HepG2 (cell line): Measurements from ENCODE around the gene NOXA1. TPM values are rescaled to one million over a fixed set of nuclear protein-coding genes. Genes with fewer than 3 reads are reported as not detected.
A peak's percentile ranks its signal among the peaks of the same experiment; 100 is the strongest.

Experiments
- ASH2L ChIP-seq: fragments of 300-600, 200-600 bp; sonication (generic); IDR thresholded peaks from 2 replicates; pipeline ENCODE4 v1.7.0; 2017; ENCODE audit warnings: low read depth, mild to moderate bottlenecking, moderate library complexity, mixed read lengths, low read length; ENCODE audit not compliant: insufficient read length
- ATF3 ChIP-seq: sonication (generic); formaldehyde crosslinking; IDR thresholded peaks from 2 replicates; pipeline ENCODE4 v1.4.0; 2020; ENCODE audit warnings: missing genetic modification reagents
- BRCA1 ChIP-seq: sonication (generic); formaldehyde crosslinking; IDR thresholded peaks from 2 replicates; pipeline ENCODE4 v1.4.0; 2020; ENCODE audit warnings: missing genetic modification reagents
- IRX3 ChIP-seq: sonication (generic); formaldehyde crosslinking; IDR thresholded peaks from 2 replicates; pipeline ENCODE4 v1.8.1; 2023; ENCODE audit warnings: mild to moderate bottlenecking, low read depth, missing genetic modification reagents, borderline replicate concordance
- MBNL3 ChIP-seq: fragments of 250-450 bp; sonication (Bioruptor Pico); conservative IDR thresholded peaks from 2 replicates; pipeline ENCODE4 v1.8.0; 2022; ENCODE audit warnings: mild to moderate bottlenecking, inconsistent platforms
- NFIB ChIP-seq: sonication (generic); formaldehyde crosslinking; IDR thresholded peaks from 2 replicates; pipeline ENCODE4 v1.9.0; 2021; ENCODE audit warnings: missing genetic modification reagents, mild to moderate bottlenecking, borderline replicate concordance
- NR2F6 ChIP-seq, 2 experiments: IDR thresholded peaks; 2 replicates each; pipeline ENCODE4 v1.6.1; 2016; ENCODE audit warnings: antibody characterized with exemption in 1 of 2, mild to moderate bottlenecking in 1 of 2
- PHF20 ChIP-seq: sonication (generic); formaldehyde crosslinking; IDR thresholded peaks from 2 replicates; pipeline ENCODE4 v1.5.0; 2020; ENCODE audit warnings: mild to moderate bottlenecking, missing genetic modification reagents
- POLR2AphosphoS5 ChIP-seq: IDR thresholded peaks from 2 replicates; pipeline ENCODE4 v1.6.1; 2012; ENCODE audit warnings: low read depth, low read length
- REST ChIP-seq, 2 experiments: IDR thresholded peaks; 2 replicates each; pipeline ENCODE4 v1.6.1; 2011 to 2012; ENCODE audit warnings: low read length in 2 of 2, borderline replicate concordance in 1 of 2, low read depth in 1 of 2, mild to moderate bottlenecking in 1 of 2, moderate library complexity in 1 of 2
- SYNCRIP ChIP-seq: fragments of 200-400 bp; formaldehyde crosslinking; IDR thresholded peaks from 2 replicates; pipeline ENCODE4 v1.6.1; 2018; ENCODE audit warnings: mild to moderate bottlenecking, low read depth, low read length; ENCODE audit not compliant: insufficient read depth
- ZBTB10 ChIP-seq: sonication (generic); formaldehyde crosslinking; IDR thresholded peaks from 2 replicates; pipeline ENCODE4 v1.4.0; 2020; ENCODE audit warnings: missing genetic modification reagents, borderline replicate concordance
- ZBTB37 ChIP-seq: sonication (generic); formaldehyde crosslinking; IDR thresholded peaks from 2 replicates; pipeline ENCODE4 v1.4.0; 2020; ENCODE audit warnings: mild to moderate bottlenecking, missing genetic modification reagents
- ZNF331 ChIP-seq: sonication (generic); formaldehyde crosslinking; IDR thresholded peaks from 2 replicates; pipeline ENCODE4 v1.4.0; 2020; ENCODE audit warnings: missing genetic modification reagents
- ZNF431 ChIP-seq: sonication (generic); formaldehyde crosslinking; IDR thresholded peaks from 2 replicates; pipeline ENCODE4 v1.9.0; 2022; ENCODE audit warnings: missing genetic modification reagents, low read depth, mild to moderate bottlenecking, borderline replicate concordance
- ZNF772 ChIP-seq: sonication (generic); formaldehyde crosslinking; IDR thresholded peaks from 2 replicates; pipeline ENCODE4 v1.5.0; 2020; ENCODE audit warnings: mild to moderate bottlenecking, missing genetic modification reagents
- ZNF788 ChIP-seq: sonication (generic); formaldehyde crosslinking; IDR thresholded peaks from 2 replicates; pipeline ENCODE4 v1.5.0; 2020; ENCODE audit warnings: mild to moderate bottlenecking, missing genetic modification reagents, borderline replicate concordance
- ZNF800 ChIP-seq: sonication (generic); formaldehyde crosslinking; IDR thresholded peaks from 2 replicates; pipeline ENCODE4 v1.4.0; 2020; ENCODE audit warnings: missing genetic modification reagents
- polyA plus RNA-seq, 8 experiments: library from polyadenylated mRNA; depleted of rRNA in 3 of 8; stranded (reverse) in 7 of 8; unstranded in 1 of 8; fragments of >200 nt; fragmentation: Illumina TruSeq in 4 of 8; extraction: Trizol in 4 of 8; gene quantifications; 2 replicates each; pipeline versions ENCODE4 v1.2.1 to v1.2.3, GENCODE V29; 2011 to 2016; ENCODE audit warnings: low read depth in 4 of 8, missing spikeins in 1 of 8, mixed read lengths in 1 of 8; ENCODE audit not compliant: insufficient read depth in 1 of 8
- total RNA-seq, 5 experiments: library from RNA; depleted of rRNA; stranded (reverse); fragments of >200 nt; fragmentation: Illumina TruSeq; extraction: Trizol; gene quantifications; 2 replicates each; pipeline ENCODE4 v1.2.3, GENCODE V29; 2016; ENCODE audit warnings: low read depth in 1 of 5

The NOXA1 gene
- total and polyA plus RNA-seq, 2 of the 13 experiments (the other 11 are each of a cell fraction or from before 2014, with no cell fraction given), result 0.78 to 1.2 TPM

GRCh38 chr9:137441289-137441934, 18.2 kb downstream of the NOXA1 start, which contains the start of gene ENTPD8 (continued):
- TF ChIP-seq ZBTB10 (CRISPR knock-in tag) (peak; percentile 38; the same call in 1 of the 2 replicates), SYNCRIP (no peak), ZNF800 (CRISPR knock-in tag) (0 out of 2 replicates have a peak, but pooled peaks have one; percentile 43), NR2F6 (IDR thresholded peaks at IDR 0.05) (no peak), NR2F6 (CRISPR knock-in tag; IDR thresholded peaks at IDR 0.05) (peak; percentile 74), ZNF788 (CRISPR knock-in tag) (peak; percentile 22; the same call in 1 of the 2 replicates), PHF20 (CRISPR knock-in tag) (0 out of 2 replicates have a peak, but pooled peaks have one; percentile 37), ZNF331 (no peak), ZBTB37 (no peak), BRCA1 (CRISPR knock-in tag) (no peak), ASH2L (peak; percentile 37), ZNF431 (CRISPR knock-in tag) (no peak), IRX3 (CRISPR knock-in tag) (no peak), ZNF772 (peak; percentile 61; the same call in 1 of the 2 replicates), NFIB (no peak), ATF3 (no peak; the same call in 1 of the 2 replicates), REST (IDR thresholded peaks at IDR 0.05; ENCODE audit: borderline replicate concordance in 1 of 2, low read depth in 1 of 2, low read length in 2 of 2) (peak in 1 of 2 experiments; percentile 41; a peak in 1 of 4 replicates), POLR2AphosphoS5 (no peak), MBNL3 (CRISPR knock-in tag) (no peak)
